Stimulated activated CD8-positive, alpha-beta memory T cell treated with anti-CD3 and anti-CD28 coated beads, Interleukin-4, amount 100 ng/mL, for 24 hours (primary cell): ENCODE data around the gene ATN1.

Experiments used
- DNase-seq: peaks from one replicate; pipeline ENCODE4 v3.0.0-alpha.2; 2020; ENCODE audit warnings: low read depth

The ATN1 gene

DNA sequence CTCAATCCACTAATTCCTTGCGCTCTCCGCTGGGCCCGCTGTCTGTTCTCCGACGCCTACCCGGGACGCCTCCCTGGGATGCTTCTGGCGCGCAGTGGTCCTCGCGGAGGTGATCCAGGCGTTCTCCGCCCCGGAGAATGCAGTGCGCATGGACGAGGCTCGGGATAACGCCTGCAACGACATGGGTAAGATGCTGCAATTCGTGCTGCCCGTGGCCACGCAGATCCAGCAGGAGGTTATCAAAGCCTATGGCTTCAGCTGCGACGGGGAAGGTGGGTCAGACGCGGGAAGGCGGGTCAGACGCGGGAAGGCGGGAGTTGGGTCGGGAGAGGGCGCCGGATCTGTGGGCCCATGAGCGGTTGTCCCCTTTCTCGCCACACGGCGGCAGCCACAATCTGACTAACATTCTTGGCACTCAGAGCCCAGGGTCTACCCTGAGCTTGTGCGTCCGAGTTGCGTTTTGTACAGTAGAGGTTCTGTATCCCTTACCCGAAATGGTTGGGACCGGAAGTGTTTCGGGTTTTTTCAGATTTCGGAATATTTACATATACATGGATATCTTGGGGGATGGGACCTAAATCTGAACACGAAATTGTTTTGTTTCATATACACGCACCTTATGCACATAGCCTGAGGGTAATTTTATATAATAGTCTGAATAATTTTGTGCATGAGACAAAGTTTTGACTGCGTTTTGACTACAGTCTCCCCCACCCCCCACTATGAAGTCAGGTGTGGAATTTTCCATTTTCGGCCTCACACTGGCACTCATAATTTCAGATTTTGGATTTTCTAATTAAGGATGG, 16.8 kb downstream of the ATN1 start:
- DNase-seq = peak; percentile 78

DNA sequence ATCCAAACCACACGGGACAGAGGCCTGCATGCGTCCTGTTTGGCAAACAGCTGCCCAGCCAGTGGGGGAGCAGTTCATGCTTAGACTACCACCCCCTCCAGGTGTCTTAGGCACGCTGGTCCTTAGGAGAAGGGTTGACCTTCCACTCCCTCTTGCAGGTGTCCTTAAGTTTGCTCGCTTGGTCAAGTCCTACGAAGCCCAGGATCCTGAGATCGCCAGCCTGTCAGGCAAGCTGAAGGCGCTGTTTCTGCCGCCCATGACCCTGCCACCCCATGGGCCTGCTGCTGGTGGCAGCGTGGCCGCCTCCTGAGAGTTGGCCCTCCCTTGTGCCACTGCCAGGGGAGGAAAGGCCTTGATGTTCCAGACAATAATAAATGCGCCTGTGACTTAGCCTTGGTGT, 17.9 kb downstream of the ATN1 start:
- no peak for DNase-seq

DNA sequence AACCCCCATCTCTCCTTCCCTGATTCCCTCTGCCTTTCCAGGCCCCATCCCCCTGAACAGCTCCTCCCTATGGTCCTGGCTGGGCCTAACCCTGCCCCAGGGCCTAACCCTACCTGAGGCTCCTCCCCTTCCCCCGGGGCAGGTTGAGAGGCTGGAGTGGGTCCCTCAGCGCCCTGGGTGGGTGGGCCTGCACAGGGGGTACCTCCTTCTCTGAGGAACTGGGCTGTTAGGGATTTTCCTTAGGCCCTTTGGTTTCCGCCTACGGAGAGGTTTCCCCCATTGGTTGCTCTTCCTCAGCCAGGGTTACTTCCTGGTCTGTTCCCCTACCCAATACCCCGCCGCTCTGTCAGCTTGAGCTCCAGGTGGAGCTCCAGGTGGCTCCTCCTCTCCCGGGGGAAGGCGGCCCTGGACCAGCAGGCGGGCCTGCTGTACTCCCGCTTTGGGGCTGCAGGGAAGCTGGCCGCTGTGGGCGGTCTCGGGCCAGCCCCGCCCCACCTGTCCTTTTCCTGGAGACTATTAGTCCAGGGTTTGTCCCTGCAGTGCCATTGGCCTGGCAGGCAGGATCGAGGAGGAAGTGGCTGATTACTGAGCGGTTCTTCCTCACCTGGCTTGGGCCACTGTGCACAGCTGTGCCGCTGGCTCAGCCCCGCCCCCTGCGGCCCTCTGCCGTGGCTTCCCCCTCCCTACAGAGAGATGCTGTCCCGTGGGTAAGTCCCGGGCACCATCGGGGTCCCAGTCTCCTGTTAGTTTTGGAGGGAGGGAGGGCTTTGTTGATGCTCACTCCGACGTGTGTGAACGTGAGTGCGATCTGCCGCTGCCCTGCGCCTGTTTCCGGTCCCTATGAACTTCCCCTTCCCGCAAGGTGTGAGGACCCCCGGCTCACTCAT, 18.5 kb downstream of the ATN1 start:
- no peak for DNase-seq

DNA sequence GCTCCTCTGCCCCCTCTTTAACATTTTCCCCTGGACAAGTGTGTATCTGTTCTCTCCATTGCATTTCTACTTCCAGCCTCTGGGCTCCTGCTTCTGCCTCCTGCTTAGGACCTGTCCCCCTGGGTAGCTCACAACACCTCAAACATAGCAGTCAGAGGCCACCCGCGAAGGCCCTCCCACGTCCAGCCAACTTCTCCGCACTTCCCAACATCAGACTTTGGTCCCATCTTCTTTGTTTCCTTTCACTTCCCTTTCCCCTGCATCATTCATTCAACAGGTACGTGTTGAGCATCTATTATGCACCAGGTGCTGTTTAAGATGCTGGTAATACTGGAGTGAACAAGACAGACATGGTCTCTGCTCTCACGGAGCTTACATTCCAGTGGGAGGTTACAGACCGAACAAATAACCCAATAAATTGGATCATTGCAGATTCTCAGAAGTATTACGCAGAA, 19.2 kb downstream of the ATN1 start:
- DNase-seq = no peak

DNA sequence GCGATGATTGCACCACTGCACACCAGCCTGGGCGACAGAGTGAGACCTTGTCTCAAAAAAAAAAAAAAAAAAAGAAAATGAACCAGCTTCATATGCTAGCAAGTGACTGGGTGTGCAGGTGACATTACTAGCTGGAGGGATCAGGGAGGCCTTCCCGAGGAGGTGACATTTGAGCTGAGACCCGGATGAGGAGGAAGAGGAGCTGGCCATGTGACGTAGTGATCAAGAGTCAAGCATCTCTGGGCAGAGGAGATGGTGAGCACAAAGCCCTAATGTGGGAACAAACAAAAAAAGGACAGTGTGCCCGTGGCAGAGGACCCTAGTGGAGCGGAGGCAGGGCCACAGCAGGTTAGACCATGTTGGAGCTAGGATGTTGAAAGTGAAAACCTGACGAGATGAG, 19.9 kb downstream of the ATN1 start:
- no peak for DNase-seq

DNA sequence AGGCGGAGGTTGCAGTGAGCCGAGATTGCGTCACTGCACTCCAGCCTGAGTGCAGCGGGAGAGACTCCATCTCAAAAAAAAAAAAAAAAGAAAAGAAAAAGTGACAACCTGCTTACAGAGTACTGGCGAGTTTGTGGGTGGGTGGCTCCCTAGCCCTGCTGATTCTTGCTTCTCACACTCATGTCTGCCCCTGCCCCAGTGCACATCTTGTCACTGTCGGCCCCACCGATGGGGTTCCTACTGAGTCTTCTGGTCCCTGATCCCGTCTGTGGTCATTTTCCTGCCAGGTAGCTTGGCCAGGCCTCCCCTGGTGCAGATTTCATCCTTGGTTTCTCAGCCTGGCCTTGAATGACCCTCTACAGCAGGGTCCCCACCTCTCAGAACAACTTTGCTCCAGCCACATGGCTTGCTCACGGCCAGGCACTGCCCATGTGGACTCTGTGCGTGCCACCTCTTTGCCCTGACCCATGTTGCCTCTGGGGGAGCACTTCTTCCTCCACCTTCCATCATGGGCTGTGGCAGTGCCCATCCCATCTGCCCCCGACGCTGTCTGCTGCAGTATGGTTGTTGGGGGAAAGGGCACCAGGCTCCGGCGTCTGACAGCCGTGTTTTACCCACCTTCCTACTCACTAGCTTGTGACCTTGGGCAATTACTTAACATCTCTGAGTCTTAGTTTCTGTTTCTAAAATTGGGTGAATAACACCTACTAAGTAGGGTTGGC, 21.3 kb downstream of the ATN1 start:
- DNase-seq = no peak

DNA sequence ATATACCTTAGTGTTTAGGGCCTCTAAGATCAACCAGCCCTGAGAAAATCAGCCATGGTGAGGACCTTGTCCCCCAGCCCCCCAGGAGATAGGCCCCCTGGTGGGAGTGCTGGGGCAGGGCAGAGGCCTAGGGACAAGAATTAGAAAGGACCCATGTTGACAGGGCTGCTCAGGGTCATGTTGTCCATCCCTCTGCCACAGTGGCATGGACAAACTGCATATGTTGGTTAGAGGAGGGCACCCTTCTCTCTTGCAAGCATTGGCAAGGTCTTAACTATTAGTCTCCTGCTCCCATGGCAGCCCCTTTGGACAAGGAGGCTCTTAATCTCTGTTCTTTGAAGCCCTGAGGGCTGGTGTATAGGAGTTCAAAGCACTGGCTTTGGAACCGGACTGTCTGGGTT, 22.6 kb downstream of the ATN1 start:
- DNase-seq = no peak

DNA sequence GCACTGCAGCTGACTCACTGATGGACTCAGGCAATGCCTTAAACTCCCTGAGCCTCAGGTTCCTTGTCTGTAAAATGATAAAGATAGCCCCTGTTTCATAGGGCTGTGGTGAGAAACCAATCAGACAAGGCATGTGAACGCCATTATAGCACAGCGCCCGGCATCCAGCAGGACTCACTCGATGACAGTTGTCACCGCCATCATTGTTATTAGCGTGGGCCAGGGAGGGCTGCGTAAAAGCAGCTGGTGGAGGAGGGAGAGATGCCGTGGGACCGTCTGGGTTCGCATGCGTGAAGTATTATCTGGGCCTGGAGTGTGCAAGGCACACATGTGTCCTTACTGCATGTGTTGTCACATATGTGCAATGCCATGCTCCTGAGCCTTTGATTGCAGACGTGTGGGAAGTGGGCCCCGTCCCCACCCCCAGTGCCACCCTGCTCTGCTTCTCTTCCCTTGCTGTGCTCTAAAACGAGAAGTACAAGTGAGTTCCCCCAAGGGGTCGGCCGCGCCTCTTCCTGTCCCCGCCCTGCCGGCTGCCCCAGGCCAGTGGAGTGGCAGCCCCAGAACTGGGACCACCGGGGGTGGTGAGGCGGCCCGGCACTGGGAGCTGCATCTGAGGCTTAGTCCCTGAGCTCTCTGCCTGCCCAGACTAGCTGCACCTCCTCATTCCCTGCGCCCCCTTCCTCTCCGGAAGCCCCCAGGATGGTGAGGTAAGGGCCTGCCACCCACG, 23.2 kb downstream of the ATN1 start, which contains the start of gene PTPN6:
TSS of gene PTPN6 (plus strand) at position 546 of the 730 bp plus-strand sequence. CDS start at position 703, 157 bp downstream.
- DNase-seq = no peak

DNA sequence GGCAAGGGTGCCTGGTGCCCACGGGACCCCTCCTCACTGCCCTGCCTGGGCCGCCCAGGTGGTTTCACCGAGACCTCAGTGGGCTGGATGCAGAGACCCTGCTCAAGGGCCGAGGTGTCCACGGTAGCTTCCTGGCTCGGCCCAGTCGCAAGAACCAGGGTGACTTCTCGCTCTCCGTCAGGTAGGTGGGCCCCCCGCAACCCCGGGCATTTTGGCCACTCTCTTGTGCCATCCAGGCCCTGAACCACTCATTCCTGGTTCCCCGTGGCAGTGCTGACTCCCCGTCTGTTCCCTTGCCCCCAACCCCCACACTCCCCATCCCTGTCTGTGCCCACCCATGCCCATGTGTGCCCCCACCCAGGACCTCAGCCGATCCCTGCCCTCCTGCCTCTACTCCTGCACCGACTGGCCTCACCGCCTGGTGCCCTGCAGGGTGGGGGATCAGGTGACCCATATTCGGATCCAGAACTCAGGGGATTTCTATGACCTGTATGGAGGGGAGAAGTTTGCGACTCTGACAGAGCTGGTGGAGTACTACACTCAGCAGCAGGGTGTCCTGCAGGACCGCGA, 23.9 kb downstream of the ATN1 start:
- no peak for DNase-seq

DNA sequence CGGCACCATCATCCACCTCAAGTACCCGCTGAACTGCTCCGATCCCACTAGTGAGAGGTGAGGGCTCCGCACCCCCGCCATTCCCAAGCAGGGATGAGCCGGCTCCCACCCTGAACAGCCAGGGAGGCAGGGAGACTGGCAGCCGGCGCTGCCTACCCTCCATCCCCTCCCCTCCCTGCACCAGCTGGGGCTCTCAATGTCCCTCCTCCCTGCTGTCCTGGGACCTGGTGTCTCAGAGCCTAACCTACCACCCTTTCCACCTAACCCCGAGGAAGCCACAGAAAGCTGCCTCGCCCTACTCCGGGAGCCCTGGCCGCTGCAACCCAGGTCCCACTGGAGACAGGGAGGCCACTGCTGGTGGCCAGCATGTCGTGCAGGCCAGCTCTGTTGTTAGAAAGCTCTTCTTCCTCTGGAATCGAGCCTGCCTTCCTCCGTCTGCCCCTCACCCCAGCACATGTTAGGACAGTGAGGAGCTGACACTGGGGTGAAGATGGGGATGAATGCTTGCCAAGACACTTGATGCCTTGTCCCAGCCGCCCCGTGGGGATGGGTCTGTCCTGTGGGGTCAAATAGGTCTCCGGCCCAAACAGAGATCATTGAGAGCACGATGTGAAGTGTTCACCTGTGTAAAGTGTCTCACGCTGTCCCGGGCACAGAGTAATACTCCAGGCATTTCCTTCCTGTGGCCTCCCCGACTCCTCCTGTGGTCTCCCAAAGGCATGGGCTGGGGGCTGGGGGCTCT, 24.5 kb downstream of the ATN1 start:
- DNase-seq = no peak

DNA sequence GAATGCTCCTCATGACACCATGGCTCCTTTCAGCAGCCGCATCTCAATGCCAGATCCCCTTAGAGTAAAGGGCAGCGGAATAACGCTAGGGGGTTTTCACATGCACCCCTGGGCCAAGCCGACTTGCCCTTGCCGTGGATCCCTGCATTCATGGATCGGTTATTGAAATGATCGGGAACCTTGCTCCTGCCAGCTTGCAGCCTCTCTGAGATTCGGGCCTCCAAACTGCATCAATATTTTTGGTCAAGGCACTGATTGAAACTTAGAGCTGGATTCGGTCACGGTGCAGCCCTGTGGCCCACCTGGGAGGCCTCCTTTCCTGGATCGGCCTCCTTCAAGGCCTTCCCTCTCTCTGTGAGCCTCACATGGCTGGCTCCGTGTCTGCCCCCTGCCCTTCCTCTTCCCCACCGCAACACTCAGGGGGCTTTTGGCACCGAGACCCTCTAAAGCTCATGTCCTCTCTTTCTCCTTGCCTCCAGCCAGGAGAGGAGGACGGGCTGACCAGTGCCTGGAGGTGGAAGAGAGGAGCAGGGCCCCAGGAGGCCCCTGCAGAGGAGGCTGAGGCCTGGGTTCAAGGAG, 25.2 kb downstream of the ATN1 start:
- no peak for DNase-seq

DNA sequence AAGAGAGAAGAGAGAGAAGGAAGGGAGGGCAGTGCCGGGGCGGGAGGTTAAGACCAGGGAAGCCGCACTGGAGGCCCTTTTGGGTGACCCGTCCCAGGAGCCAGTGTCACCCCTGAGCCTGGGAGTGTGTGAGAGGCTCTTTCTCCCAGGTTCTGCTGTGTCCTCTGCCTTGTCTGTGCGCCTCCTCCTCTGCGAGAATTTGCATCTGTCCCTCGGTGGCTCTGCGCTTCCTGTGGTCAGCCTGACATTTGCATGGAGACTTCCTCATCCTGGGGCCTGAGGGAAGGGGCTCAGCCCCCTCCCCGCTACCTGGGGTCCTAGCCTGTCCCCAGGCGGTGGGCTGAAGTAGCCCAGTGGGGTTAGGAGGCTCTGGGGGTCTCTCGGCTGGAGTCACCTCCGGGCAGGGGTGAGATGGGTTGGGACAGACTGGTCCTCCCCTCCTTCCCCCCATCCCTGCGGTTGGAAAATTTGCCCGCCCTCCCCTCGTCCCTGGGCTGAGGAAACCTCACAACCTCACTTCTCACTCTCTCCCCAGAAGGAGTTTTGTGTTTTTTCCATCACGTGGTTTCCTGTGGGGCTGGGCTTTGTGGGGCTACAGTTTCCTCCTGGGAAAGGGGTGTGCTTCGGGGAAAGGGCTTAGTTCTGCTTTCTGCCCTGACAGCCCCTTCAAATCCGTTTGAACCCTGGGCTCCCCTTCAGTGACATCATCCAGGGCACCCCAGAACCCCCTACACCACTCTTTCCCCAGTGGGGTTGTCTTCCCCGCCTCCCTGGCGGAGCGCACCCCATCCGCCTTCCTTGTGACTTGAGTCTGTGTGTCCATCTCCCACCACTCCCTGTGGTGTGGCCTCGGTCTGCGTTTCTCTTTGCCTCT, 25.9 kb downstream of the ATN1 start:
- peak; percentile 83 for DNase-seq

DNA sequence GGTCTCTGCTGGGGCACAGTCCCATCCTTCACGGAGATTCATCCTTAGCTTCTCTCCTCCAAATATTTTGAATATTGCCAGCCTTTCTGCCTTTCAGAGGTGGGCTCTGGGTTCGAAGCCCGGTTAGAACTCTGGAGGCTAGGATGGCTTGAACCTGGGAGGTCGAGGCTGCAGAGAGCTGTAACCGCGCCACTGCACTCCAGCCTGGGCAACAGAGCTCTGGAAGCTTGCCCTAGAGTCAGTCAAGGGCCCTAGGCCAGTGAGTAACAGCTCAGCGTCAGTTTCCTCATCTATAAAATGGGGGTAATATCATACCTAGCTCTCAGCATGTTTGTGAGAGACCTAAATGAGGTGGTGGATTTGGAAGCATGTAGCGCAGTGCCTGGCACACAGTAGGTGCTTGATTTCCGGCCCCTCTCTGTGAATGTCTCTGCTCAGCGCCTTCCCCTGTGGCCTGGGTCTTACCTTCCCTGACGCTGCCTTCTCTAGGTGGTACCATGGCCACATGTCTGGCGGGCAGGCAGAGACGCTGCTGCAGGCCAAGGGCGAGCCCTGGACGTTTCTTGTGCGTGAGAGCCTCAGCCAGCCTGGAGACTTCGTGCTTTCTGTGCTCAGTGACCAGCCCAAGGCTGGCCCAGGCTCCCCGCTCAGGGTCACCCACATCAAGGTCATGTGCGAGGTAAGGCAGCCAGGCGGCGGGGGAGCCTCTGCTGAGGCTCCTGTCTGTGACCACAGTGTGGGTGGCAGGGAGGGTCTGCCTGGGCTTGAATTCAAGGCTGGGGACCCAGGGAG, 26.8 kb downstream of the ATN1 start:
- no peak for DNase-seq

DNA sequence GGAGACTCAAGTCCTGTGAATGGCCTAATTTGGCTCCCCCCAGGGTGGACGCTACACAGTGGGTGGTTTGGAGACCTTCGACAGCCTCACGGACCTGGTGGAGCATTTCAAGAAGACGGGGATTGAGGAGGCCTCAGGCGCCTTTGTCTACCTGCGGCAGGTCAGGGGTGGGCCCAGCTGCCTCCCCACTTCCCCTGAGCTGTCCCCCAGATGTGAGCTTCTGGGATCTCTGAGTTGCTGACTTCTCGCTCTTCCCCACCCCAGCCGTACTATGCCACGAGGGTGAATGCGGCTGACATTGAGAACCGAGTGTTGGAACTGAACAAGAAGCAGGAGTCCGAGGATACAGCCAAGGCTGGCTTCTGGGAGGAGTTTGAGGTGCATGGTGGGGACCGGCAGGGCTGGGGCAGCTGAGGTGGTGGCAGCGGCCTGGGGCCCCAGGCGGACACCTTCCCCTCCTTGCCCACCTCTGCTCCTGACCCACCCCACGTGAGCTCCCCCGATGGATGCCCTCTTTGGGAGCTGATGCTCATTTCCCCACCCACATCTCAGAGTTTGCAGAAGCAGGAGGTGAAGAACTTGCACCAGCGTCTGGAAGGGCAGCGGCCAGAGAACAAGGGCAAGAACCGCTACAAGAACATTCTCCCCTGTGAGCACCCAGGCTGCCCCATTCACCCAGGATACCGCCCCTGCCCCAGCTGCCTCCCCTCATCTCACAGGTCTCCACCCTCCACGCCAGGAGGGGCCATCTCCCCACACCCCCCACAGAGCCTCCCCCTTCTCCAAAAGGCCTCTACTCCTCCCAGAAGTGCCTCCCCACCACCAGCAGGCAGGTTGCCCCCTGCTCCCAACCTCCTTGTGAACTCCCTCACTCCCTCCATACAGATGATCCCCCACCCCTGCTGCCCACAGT, 27.6 kb downstream of the ATN1 start:
- DNase-seq = no peak

DNA sequence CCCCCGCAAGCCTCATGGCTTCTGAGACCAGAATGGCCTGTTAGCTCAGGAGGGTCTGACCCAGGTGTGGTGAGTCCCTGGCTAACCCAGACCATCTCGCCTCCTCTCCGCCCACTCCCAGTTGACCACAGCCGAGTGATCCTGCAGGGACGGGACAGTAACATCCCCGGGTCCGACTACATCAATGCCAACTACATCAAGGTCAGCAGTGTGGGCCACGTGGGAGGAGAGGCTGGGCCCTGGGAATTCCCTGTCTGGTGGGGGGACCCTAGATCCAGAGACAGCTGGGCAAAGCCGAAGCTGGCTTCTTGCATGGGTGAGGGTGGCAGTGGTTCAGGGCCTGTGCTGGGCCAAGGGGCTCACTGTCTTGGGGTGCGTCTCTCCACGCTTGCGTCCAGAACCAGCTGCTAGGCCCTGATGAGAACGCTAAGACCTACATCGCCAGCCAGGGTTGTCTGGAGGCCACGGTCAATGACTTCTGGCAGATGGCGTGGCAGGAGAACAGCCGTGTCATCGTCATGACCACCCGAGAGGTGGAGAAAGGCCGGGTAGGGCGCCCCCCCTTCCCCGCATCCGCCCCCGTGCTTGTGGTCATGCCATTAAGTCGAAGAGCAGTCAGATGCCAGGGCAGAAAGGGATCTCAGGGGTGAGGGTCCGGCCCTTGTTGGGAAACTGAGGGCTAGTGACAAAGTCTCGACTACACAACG, 28.4 kb downstream of the ATN1 start:
- no peak for DNase-seq

DNA sequence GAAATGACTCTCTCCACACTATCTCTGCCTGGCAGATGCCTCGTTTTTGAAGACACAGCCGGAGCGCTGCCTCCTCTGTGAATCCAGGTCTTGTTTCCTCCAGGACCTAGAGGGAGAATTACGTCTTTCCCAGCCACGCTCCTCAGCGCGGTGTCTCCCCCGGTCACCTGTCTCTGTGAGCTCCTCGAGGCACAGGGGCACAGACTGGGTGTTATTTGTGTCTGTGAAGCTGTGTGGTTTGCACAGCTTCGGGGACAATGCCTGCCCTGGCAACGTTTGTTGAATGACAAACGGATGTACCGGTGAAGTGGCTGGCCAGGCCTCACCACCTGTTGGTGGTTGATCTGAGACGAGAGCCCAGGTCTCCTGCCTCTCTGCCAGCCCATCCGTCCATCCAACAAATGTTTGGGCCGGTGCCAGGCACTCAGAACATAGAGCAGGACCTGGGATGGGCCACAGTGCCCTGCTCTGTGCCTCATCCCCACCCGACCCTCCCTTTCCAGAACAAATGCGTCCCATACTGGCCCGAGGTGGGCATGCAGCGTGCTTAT, 29.5 kb downstream of the ATN1 start:
- DNase-seq = no peak
